ENCODE measurements around the gene BCAP29.

GRCh38 chr7:107666790-107667189 is 86.7 kb downstream of the BCAP29 start:
- TF ChIP-seq POLR2A (IDR thresholded peaks at IDR 0.05; ENCODE audit: low read depth, low read length) = no peak
- TF ChIP-seq POLR2AphosphoS5 (IDR thresholded peaks at IDR 0.05; ENCODE audit: low read depth, low read length) = no peak
- TF ChIP-seq POU2F2 (IDR thresholded peaks at IDR 0.05; ENCODE audit: low read depth, low read length) = no peak
- no peak for TF ChIP-seq TAF1 (IDR thresholded peaks at IDR 0.05; ENCODE audit: low read depth, low read length)
- TF ChIP-seq PAX5 (IDR thresholded peaks at IDR 0.05; ENCODE audit: insufficient read depth, low read length, severe bottlenecking) = no peak
- no peak for TF ChIP-seq SPI1 (IDR thresholded peaks at IDR 0.05; ENCODE audit: low read depth, low read length)

Measured in GM12891 (cell line).